SK-N-SH treated with all-trans-retinoic acid at 6 μM for 48 hours (cell line): ENCODE measurements around the gene TTC3.

Experiments
- ATAC-seq: fragments of 200-7000 bp; cut with Tn5 transposase; 3 replicates; pipeline ENCODE4 v1.9.1; 2020; ENCODE audit warnings: mild to moderate bottlenecking, moderate library complexity
- ARNTL ChIP-seq: fragments of 450-650 bp; formaldehyde crosslinking; IDR thresholded peaks from 2 replicates; pipeline ENCODE4 v1.5.0; 2020; ENCODE audit warnings: low read depth, mild to moderate bottlenecking, moderate library complexity, borderline replicate concordance
- BACH2 ChIP-seq: fragments of 250-450 bp; sonication (Bioruptor Pico); IDR thresholded peaks from 2 replicates; pipeline ENCODE4 v1.9.0; 2021; ENCODE audit warnings: mild to moderate bottlenecking, borderline replicate concordance
- CSDC2 ChIP-seq: fragments of 250-450 bp; sonication (Bioruptor Pico); IDR thresholded peaks from 2 replicates; pipeline ENCODE4 v1.5.0; 2020; ENCODE audit warnings: mild to moderate bottlenecking, moderate library complexity
- ESRRG ChIP-seq: fragments of 250-450 bp; sonication (Bioruptor Pico); IDR thresholded peaks from 2 replicates; pipeline ENCODE4 v1.6.1; 2021; ENCODE audit warnings: mild to moderate bottlenecking
- GLIS3 ChIP-seq: fragments of 250-450 bp; sonication (Bioruptor Pico); IDR thresholded peaks from 2 replicates; pipeline ENCODE4 v1.5.0; 2020; ENCODE audit warnings: mild to moderate bottlenecking, moderate library complexity
- ISL1 ChIP-seq: fragments of 250-450 bp; sonication (Bioruptor Pico); IDR thresholded peaks from 2 replicates; pipeline ENCODE4 v2.1.2; 2022; ENCODE audit warnings: mild to moderate bottlenecking, moderate library complexity
- OSR1 ChIP-seq: fragments of 250-450 bp; sonication (Bioruptor Pico); IDR thresholded peaks from 2 replicates; pipeline ENCODE4 v1.8.0; 2022; ENCODE audit warnings: moderate library complexity, mild to moderate bottlenecking, inconsistent platforms
- PPARA ChIP-seq: fragments of 250-450 bp; sonication (Bioruptor Pico); IDR thresholded peaks from 2 replicates; pipeline ENCODE4 v1.5.0; 2020; ENCODE audit warnings: mild to moderate bottlenecking, borderline replicate concordance
- RARB ChIP-seq: fragments of 250-450 bp; sonication (Bioruptor Pico); IDR thresholded peaks from 2 replicates; pipeline ENCODE4 v1.8.0; 2021; ENCODE audit warnings: mild to moderate bottlenecking, moderate library complexity
- SNAI2 ChIP-seq: fragments of 250-450 bp; sonication (Bioruptor Pico); IDR thresholded peaks from 2 replicates; pipeline ENCODE4 v1.5.0; 2020; ENCODE audit warnings: mild to moderate bottlenecking, moderate library complexity
- TCF4 ChIP-seq: fragments of 250-450 bp; sonication (Bioruptor Pico); IDR thresholded peaks from 2 replicates; pipeline ENCODE4 v1.8.0; 2021; ENCODE audit warnings: mild to moderate bottlenecking, moderate library complexity, borderline replicate concordance
- ZC3H10 ChIP-seq: fragments of 250-450 bp; sonication (Bioruptor Pico); IDR thresholded peaks from 2 replicates; pipeline ENCODE4 v1.5.1; 2021; ENCODE audit warnings: mild to moderate bottlenecking, moderate library complexity
- ZFP3 ChIP-seq: fragments of 250-450 bp; sonication (Bioruptor Pico); IDR thresholded peaks from 2 replicates; pipeline ENCODE4 v1.5.0; 2020; ENCODE audit warnings: mild to moderate bottlenecking, moderate library complexity
- ZFP30 ChIP-seq: fragments of 450-650 bp; formaldehyde crosslinking; IDR thresholded peaks from 2 replicates; pipeline ENCODE4 v1.5.0; 2022; ENCODE audit warnings: mild to moderate bottlenecking, moderate library complexity
- ZNF565 ChIP-seq: fragments of 450-650 bp; formaldehyde crosslinking; conservative IDR thresholded peaks from 2 replicates; pipeline ENCODE4 v1.5.0; 2020; ENCODE audit warnings: low read depth, mild to moderate bottlenecking, moderate library complexity
- ZNF70 ChIP-seq: fragments of 450-650 bp; formaldehyde crosslinking; IDR thresholded peaks from 2 replicates; pipeline ENCODE4 v1.5.0; 2020; ENCODE audit warnings: mild to moderate bottlenecking, moderate library complexity
- ZNF8 ChIP-seq: fragments of 450-650 bp; formaldehyde crosslinking; IDR thresholded peaks from 2 replicates; pipeline ENCODE4 v1.5.0; 2020; ENCODE audit warnings: mild to moderate bottlenecking, moderate library complexity
- TF ChIP-seq, protein P1 (sequence below): fragments of 250-450 bp; sonication (Bioruptor Pico); IDR thresholded peaks from 2 replicates; pipeline ENCODE4 v1.5.1; 2021; ENCODE audit warnings: mild to moderate bottlenecking, moderate library complexity
- TF ChIP-seq, protein P2 (sequence below): fragments of 250-450 bp; sonication (Bioruptor Pico); IDR thresholded peaks from 2 replicates; pipeline ENCODE4 v1.5.0; 2020; ENCODE audit warnings: mild to moderate bottlenecking, moderate library complexity
- TF ChIP-seq, protein P3 (sequence below): fragments of 250-450 bp; sonication (Bioruptor Pico); IDR thresholded peaks from 2 replicates; pipeline ENCODE4 v1.8.0; 2020; ENCODE audit warnings: mild to moderate bottlenecking, moderate library complexity, borderline replicate concordance
- TF ChIP-seq, protein P4 (sequence below): fragments of 250-450 bp; sonication (Bioruptor Pico); IDR thresholded peaks from 2 replicates; pipeline ENCODE4 v1.5.1; 2020; ENCODE audit warnings: low read depth, mild to moderate bottlenecking, moderate library complexity

Gene TTC3

DNA sequence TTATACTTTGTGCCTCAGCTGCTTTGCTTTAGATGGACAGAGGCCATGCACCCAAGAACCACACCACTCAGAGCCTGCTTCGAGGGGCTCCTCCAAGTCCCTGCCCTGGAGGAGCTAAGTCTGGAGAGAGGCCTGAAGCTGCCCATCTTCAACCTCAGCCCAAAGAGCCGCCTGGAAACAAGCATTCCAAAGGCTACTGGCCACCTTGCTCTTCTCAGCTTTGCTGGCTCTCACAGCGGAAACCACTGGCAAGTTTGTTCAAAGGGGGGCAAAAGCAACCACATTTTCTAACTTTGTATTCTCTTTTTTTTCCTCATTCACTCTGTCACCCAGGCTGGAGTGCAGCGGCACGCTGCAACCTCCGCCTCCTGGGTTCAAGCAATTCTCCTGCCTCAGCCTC lies 170.9 kb downstream of the TTC3 start (continued):
- TF ChIP-seq, protein P1, sequence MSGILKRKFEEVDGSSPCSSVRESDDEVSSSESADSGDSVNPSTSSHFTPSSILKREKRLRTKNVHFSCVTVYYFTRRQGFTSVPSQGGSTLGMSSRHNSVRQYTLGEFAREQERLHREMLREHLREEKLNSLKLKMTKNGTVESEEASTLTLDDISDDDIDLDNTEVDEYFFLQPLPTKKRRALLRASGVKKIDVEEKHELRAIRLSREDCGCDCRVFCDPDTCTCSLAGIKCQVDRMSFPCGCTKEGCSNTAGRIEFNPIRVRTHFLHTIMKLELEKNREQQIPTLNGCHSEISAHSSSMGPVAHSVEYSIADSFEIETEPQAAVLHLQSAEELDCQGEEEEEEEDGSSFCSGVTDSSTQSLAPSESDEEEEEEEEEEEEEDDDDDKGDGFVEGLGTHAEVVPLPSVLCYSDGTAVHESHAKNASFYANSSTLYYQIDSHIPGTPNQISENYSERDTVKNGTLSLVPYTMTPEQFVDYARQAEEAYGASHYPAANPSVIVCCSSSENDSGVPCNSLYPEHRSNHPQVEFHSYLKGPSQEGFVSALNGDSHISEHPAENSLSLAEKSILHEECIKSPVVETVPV: no peak
- TF ChIP-seq SNAI2 (CRISPR knock-in tag): no peak
- TF ChIP-seq ZC3H10 (CRISPR knock-in tag): no peak
- no peak for TF ChIP-seq RARB (CRISPR knock-in tag)
- TF ChIP-seq, all 23 proteins: peak for 0

DNA sequence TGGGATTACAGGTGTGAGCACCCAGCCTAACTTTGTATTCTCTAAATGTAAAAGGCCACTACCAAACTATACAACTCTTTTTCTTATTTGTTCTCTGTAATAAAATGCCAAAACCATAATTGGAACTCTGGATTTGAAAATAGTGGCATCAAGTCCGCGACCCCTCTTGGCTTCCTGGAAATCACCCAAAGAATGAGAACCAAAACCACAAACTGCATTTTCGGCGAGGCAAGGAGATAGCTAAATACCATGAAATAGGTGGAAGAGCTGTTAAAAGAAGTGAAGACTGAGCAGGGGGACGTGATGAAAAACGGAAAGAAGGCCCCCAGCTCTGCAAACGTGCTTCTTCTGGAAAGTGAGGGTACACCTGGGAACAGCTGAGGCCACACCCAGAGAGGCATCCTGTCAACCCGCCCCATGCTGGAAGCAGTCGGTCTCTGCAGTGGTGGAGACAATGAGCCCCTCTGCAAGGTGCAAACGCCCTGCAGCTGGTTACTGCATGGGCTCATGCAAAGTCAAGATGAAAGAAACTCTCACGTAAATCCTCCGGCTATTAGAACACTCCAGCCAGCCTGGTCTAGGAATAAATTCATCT lies 171.5 kb downstream of the TTC3 start:
- ATAC-seq: no peak; the same call in 2 of the 3 replicates
- TF ChIP-seq ZC3H10 (CRISPR knock-in tag): no peak
- TF ChIP-seq ZFP3: no peak
- TF ChIP-seq RARB (CRISPR knock-in tag): no peak
- no peak for TF ChIP-seq SNAI2 (CRISPR knock-in tag)
- no peak for TF ChIP-seq ZNF8 (CRISPR knock-in tag)
- TF ChIP-seq CSDC2 (CRISPR knock-in tag): no peak
- no peak for TF ChIP-seq ARNTL (CRISPR knock-in tag)
- TF ChIP-seq OSR1 (CRISPR knock-in tag): no peak
- no peak for TF ChIP-seq ESRRG
- TF ChIP-seq, protein P2, sequence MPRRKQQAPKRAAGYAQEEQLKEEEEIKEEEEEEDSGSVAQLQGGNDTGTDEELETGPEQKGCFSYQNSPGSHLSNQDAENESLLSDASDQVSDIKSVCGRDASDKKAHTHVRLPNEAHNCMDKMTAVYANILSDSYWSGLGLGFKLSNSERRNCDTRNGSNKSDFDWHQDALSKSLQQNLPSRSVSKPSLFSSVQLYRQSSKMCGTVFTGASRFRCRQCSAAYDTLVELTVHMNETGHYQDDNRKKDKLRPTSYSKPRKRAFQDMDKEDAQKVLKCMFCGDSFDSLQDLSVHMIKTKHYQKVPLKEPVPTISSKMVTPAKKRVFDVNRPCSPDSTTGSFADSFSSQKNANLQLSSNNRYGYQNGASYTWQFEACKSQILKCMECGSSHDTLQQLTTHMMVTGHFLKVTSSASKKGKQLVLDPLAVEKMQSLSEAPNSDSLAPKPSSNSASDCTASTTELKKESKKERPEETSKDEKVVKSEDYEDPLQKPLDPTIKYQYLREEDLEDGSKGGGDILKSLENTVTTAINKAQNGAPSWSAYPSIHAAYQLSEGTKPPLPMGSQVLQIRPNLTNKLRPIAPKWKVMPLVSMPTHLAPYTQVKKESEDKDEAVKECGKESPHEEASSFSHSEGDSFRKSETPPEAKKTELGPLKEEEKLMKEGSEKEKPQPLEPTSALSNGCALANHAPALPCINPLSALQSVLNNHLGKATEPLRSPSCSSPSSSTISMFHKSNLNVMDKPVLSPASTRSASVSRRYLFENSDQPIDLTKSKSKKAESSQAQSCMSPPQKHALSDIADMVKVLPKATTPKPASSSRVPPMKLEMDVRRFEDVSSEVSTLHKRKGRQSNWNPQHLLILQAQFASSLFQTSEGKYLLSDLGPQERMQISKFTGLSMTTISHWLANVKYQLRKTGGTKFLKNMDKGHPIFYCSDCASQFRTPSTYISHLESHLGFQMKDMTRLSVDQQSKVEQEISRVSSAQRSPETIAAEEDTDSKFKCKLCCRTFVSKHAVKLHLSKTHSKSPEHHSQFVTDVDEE: no peak
- TF ChIP-seq TCF4 (CRISPR knock-in tag): no peak
- no peak for TF ChIP-seq GLIS3 (CRISPR knock-in tag)
- TF ChIP-seq, protein P3, sequence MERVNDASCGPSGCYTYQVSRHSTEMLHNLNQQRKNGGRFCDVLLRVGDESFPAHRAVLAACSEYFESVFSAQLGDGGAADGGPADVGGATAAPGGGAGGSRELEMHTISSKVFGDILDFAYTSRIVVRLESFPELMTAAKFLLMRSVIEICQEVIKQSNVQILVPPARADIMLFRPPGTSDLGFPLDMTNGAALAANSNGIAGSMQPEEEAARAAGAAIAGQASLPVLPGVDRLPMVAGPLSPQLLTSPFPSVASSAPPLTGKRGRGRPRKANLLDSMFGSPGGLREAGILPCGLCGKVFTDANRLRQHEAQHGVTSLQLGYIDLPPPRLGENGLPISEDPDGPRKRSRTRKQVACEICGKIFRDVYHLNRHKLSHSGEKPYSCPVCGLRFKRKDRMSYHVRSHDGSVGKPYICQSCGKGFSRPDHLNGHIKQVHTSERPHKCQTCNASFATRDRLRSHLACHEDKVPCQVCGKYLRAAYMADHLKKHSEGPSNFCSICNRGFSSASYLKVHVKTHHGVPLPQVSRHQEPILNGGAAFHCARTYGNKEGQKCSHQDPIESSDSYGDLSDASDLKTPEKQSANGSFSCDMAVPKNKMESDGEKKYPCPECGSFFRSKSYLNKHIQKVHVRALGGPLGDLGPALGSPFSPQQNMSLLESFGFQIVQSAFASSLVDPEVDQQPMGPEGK (CRISPR knock-in tag): no peak
- TF ChIP-seq, protein P4, sequence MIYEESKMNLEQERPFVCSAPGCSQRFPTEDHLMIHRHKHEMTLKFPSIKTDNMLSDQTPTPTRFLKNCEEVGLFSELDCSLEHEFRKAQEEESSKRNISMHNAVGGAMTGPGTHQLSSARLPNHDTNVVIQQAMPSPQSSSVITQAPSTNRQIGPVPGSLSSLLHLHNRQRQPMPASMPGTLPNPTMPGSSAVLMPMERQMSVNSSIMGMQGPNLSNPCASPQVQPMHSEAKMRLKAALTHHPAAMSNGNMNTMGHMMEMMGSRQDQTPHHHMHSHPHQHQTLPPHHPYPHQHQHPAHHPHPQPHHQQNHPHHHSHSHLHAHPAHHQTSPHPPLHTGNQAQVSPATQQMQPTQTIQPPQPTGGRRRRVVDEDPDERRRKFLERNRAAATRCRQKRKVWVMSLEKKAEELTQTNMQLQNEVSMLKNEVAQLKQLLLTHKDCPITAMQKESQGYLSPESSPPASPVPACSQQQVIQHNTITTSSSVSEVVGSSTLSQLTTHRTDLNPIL (CRISPR knock-in tag): no peak
- TF ChIP-seq ISL1: no peak
- TF ChIP-seq ZNF70 (CRISPR knock-in tag): no peak
- TF ChIP-seq ZFP30 (CRISPR knock-in tag): no peak
- no peak for TF ChIP-seq ZNF565

DNA sequence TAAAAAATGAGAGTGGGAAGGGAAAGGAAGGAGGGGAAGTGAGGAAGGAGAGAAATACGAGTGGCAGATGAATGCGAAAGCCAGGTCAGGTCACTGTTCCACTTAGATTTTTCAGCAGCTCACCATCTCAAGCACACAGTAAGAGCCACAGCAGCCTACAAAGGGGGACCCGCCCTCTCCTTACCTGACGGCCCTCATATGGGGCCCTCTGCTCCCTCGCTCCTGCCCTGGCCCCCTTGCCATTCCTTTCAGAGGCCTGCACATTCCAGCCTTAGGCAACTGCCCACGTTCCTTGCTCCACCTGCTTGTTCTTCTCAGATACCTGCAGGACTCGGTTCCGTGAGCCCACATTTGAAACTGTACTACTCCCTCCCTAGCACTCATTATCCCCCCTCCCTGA lies 172.1 kb downstream of the TTC3 start:
- no peak for TF ChIP-seq TCF4 (CRISPR knock-in tag)
- no peak for TF ChIP-seq BACH2 (CRISPR knock-in tag)
- TF ChIP-seq ZFP30 (CRISPR knock-in tag): no peak
- no peak for TF ChIP-seq ZNF70 (CRISPR knock-in tag)
- TF ChIP-seq OSR1 (CRISPR knock-in tag): no peak
- no peak for TF ChIP-seq ZNF565
- TF ChIP-seq PPARA: no peak
- no peak for TF ChIP-seq ZFP3
- no peak for TF ChIP-seq ISL1
- TF ChIP-seq, protein P3 (CRISPR knock-in tag): no peak
- no peak for TF ChIP-seq CSDC2 (CRISPR knock-in tag)
- no peak for TF ChIP-seq SNAI2 (CRISPR knock-in tag)
- TF ChIP-seq, protein P4 (CRISPR knock-in tag): no peak
- ATAC-seq: no peak
